Renal cortex interstitium (tissue), 11 donors: Measurements from ENCODE around the gene IPP. TPM values are rescaled to one million over a fixed set of nuclear protein-coding genes. Genes with fewer than 3 reads are reported as not detected.
"Not testable (repeated sequence)": the region's sequence is repeated elsewhere in the genome, so short reads cannot be mapped to it uniquely, and the experiment has no call there.

Experiments used
- DNase-seq, 11 donors: peaks; one replicate each; pipeline ENCODE4 v3.0.0-alpha.2; 2013; ENCODE audit warnings: low read depth in 9 of 11, low spot score in 4 of 11; ENCODE audit errors: extremely low read depth in 1 of 11
- polyA plus RNA-seq, 3 donors: library from polyadenylated mRNA; unstranded; fragments of 120-200 nt; gene quantifications; one replicate each; pipeline ENCODE4 v1.2.1, GENCODE V29; 2013; ENCODE audit not compliant: insufficient read length in 3 of 3

Gene IPP
- polyA plus RNA-seq, 3 donors, result 25.9 to 32.6 (median 31.7) TPM

DNA sequence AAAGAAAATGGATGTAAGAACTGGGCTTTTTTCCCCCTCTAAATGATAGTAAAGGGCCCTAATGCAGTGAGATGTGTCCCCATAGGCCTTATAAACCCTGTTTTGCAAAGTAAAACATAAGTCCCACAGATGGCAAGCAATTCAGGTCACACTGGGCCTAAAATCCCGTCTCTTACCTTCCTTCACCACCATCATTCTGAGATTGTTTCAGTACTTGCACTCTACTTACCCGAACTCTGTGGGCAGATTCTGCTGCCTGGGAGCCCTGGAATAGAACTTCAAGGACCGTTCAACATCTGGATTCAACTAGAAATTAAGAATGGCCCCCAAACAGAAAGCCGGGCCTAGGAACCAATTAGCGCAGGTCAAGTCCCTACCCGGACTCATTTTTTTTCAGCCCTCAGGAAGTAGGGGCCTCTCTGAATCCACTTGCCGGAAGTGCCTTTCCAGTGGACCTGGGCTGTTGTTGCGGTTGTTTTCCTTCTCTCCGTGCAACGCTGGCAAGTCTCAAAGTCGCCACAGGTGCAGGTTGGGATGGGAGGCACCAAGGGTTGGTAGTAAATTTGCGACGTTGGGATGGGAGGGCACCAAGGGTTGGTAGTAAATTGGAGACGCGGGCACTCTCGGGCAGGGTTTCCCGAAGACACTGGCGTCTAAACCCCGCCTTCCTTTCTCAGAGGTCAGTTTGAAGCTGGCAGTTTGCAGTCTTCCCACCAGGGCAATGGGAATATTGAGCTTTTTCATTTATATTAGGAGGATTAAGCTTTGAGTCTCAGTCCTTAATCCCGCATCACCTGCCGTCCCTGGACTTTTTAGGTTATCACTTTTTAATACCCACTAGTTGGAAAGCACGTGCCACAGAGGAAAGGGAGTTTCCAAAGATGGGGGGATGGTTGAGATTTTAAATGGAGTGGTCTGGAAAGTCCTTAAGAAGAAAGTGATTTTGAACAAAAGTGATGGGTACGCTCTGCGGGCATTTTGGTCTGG is 62.4 kb downstream of the IPP start, which contains the start of gene TMEM69:
TMEM69 (plus strand) TSS at position 428 of the 987 bp plus-strand sequence. CDS start 2,888 bp downstream, outside the sequence.
- DNase-seq, result peak; percentile 81 to 91 (median 86)

DNA sequence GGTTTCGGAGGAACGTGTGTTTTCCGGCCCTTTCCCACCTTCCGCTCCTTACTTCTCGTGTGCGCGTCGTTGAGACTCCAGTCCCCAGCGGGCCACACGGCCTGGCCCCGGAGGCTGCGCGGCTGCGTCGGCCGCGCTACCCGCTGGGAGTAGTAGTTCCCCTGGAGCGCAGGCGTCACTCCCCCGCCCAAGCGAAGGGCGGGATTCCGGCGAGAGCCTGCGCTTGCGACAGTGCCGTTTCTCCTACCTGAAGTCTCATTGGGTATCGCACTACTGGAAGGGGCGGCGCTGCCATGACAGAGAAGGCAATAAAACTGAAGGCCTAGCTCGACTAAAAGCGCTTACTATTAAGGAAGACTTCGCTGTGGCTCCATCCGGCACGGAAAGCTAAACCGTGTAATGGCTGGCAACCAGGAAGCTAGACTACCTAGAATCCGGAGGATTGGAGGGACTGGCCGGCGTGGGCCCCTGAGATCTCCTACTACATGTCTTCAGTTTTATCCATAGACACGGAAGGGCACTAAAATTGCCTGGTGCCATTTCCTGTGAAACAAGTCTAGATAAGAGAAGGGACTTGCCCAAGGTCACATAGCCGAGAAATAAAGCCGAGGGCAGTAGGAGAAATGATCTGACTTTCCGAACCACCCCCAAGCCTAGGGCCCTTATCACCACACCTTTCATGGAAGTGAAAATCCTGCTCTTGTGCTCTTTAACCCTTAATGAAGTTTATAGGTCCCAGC is 63.3 kb downstream of the IPP start:
- DNase-seq, result peak; percentile 95 to 99 (median 98)

- peak; percentile 92 to 96 (median 95) for DNase-seq
Observed at GRCh38 chr1:45686288-45687013, 64.0 kb downstream of the IPP start, which contains the start of gene GPBP1L1. Gene GPBP1L1, minus strand, starts transcription at chr1:45686533. Its CDS starts 27,446 bp downstream, at chr1:45659087.

- DNase-seq, result peak in 8 of 11 donors; percentile 42 to 74 (median 57)
Observed at GRCh38 chr1:45686015-45686287, 64.5 kb downstream of the IPP start.

- peak in 6 of 11 donors; percentile 3 to 63 (median 13) for DNase-seq
Observed at GRCh38 chr1:45685308-45686014, 65.0 kb downstream of the IPP start.

DNA sequence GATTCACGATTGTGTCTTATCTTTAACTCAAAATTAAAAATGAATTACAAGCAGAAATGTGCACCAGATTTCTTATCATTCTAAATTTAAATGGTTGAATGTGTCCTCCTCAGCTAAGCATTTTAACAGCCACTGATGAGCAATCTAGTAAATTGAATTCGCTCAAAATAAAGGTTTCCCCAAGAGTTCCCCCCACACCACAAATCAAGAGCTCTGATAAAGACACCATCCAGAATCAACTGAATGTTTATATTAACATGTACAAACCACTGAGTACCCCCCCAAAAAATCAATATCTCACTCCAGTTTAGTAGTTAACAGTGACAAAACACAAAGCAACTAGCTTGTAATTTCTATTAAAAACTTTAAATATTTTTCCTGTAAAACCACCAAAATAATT is 66.1 kb downstream of the IPP start:
- no peak for DNase-seq

DNA sequence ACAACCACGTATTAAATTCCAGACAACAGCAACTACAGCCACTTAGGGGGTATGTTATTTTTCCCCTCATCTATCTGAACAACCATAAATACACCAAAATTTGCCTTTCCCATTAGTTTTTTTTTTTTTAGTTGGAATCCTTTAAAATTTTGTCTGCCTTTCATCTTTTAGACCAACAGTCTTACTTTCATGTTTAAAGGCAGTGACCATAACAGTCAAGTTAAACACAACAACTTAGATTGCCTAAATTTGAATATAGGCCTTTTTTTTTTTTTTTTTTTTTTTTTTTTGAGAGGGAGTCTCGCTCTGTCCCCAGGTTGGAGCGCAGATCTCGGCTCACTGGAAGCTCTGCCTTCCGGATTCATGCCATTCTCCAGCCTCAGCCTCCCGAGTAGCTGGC is 67.5 kb downstream of the IPP start:
- DNase-seq, result no peak

DNA sequence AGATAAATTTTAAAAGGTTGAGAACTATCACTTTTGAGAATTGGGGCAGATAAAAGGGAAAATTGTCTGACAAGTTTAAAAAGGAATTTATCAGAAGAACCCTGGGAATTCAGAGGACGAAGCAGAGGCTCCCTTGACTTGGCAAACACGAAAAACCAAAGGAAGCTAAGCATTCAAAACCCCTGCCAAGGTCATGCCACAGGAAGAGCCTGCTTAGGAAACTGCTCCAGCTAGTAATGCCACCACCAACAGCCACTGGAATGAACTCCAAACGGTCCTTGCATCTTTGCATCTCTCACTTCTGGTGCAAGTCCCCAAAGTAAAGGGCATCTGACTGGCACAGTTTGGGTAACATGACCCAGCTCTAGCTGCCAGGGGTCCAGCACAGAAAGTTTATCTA is 71.3 kb downstream of the IPP start:
- no peak for DNase-seq

DNA sequence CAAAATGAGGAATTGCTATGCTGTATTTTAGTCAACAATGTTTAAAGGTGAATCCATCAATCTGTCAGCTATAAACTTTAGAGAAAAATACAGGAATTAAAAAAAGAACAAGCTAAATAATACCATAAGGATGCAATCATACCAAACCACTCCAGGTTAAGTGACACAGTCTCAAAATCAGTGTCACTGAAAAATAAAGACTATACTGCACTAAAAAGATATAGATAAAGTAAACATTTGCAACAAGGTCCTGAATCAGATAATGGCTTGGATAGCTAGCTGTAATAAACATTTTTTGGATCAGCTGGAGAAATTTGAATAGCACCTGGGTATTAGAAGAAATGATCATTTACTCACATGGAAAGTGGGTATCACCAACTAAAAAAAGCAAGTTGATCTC is 72.0 kb downstream of the IPP start:
- DNase-seq, result no peak

- DNase-seq, result no peak
Observed at GRCh38 chr1:45677751-45678245, 72.7 kb downstream of the IPP start.

DNA sequence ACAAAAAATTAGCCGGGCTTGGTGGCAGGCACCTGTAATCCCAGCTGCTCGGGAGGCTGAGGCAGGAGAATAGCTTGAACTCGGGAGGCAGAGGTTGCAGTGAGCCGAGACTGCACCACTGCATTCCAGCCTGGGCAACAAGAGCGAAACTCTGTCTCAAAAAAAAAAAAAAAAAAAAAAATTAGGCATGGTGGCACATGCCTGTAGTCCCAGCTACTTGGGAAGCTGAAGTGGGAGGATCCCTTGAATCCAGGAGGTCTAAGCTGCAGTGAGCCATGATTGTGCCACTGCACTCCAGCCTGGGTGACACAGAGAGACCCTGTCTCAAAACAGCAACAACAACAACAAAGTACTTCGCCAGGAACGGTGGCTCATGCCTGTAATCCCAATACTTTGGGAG is 73.9 kb downstream of the IPP start:
- not testable (repeated sequence) for DNase-seq

GRCh38 chr1:45674478-45674877 is 76.0 kb downstream of the IPP start:
- no peak for DNase-seq

- DNase-seq, result no peak
Observed at GRCh38 chr1:45673956-45674355, 76.5 kb downstream of the IPP start.

GRCh38 chr1:45669859-45670655 is 80.4 kb downstream of the IPP start:
- no peak for DNase-seq

DNA sequence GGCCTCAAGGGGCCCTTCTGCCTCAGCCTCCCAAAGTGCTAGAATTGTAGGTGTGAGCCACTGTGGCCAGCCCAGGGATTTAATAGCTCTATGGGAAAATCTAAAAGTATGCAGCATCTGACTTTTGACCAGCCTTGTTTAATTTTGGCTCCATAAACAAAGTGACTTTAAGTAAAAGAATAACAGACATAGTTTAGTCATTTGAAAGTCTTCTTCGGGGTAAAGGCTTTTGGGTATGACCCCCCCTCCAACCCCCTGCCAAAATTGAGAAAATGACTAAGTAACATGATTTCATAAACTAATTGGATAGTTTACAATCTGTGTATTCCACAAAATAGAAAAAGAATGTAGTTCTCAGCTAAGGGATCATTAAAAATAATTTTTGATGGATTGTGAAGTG is 81.1 kb downstream of the IPP start:
- DNase-seq, result no peak

DNA sequence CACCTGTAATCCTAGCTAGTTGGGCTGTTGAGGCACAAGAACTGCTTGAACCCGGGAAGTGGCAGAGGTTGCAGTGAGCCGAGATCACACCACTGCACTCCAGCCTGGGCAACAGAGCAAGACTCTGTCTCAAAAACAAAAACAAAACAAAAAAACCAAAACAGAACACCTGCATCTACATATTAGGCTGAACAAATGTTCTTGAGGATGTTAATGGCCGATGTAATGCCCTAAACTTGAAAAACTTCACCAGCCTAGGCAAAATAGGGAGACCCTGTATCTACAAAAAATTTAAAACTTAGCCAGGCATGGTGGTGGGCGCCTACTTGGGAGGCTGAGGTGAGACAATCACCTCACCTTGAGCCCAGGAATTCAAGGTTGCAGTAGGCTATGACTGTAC is 81.9 kb downstream of the IPP start:
- DNase-seq, result no peak

GRCh38 chr1:45667321-45668111 is 82.9 kb downstream of the IPP start:
- DNase-seq, result no peak
